WTC11 (cell line): ENCODE results near the gene ADCYAP1. TPM values are rescaled to one million over a fixed set of nuclear protein-coding genes. Genes with fewer than 3 reads are reported as not detected.

ENCODE experiments used
- ATAC-seq: fragments of 200-7000 bp; cut with Tn5 transposase; 2 replicates; pipeline ENCODE4 v1.10.0; 2021; ENCODE audit warnings: mild to moderate bottlenecking, moderate library complexity
- CTCF ChIA-PET: fragments of 300-600 bp; sonication (Branson Sonifier 250); formaldehyde crosslinking; loops from one replicate; lab custom pipeline; 2021; ENCODE audit warnings: antibody characterized with exemption; lab: Charles Lee
- POLR2A ChIA-PET: fragments of 350-600 bp; sonication (Branson Sonifier 250); formaldehyde crosslinking; loops from one replicate; lab custom pipeline; 2021; ENCODE audit warnings: antibody characterized with exemption; lab: Charles Lee
- DNase-seq: peaks from one replicate; pipeline ENCODE4 v3.0.0; 2021; ENCODE audit warnings: low spot score
- H3K27ac Mint-ChIP-seq: 2 replicates; pipeline ENCODE4 v1.8.0; 2021; ENCODE audit warnings: mixed read lengths
- H3K27me3 Mint-ChIP-seq: 2 replicates; pipeline ENCODE4 v1.8.0; 2021; ENCODE audit warnings: low read depth, mild to moderate bottlenecking, moderate library complexity, mixed read lengths
- H3K36me3 Mint-ChIP-seq: 2 replicates; pipeline ENCODE4 v1.8.0; 2021; ENCODE audit warnings: mixed read lengths
- H3K4me1 Mint-ChIP-seq: 2 replicates; pipeline ENCODE4 v1.8.0; 2022; ENCODE audit warnings: mixed read lengths
- H3K4me3 Mint-ChIP-seq: 2 replicates; pipeline ENCODE4 v1.8.0; 2021; ENCODE audit warnings: mild to moderate bottlenecking, moderate library complexity, mixed read lengths
- H3K9me3 Mint-ChIP-seq: 2 replicates; pipeline ENCODE4 v1.8.0; 2021; ENCODE audit warnings: mixed read lengths
- MXD4 ChIP-seq: fragments of 250-450 bp; sonication (Bioruptor Pico); IDR thresholded peaks from 2 replicates; pipeline ENCODE4 v1.8.0; 2021; ENCODE audit warnings: mild to moderate bottlenecking, moderate library complexity, borderline replicate concordance
- MYBL2 ChIP-seq: sonication (generic); formaldehyde crosslinking; IDR thresholded peaks from 2 replicates; pipeline ENCODE4 v1.8.1; 2023; ENCODE audit warnings: mild to moderate bottlenecking, moderate library complexity, missing genetic modification reagents
- NFE2L1 ChIP-seq: sonication (generic); formaldehyde crosslinking; IDR thresholded peaks from 2 replicates; pipeline ENCODE4 v1.8.1; 2023; ENCODE audit warnings: missing genetic modification reagents
- NFYB ChIP-seq: sonication (generic); formaldehyde crosslinking; conservative IDR thresholded peaks from 2 replicates; pipeline ENCODE4 v1.8.0; 2022; ENCODE audit warnings: low read depth, missing genetic modification reagents
- NR1H2 ChIP-seq: sonication (generic); formaldehyde crosslinking; IDR thresholded peaks from 2 replicates; pipeline ENCODE4 v1.9.0; 2021; ENCODE audit warnings: mild to moderate bottlenecking, moderate library complexity, missing genetic modification reagents
- RORB ChIP-seq: fragments of 250-450 bp; sonication (Bioruptor Pico); IDR thresholded peaks from 2 replicates; pipeline ENCODE4 v1.9.0; 2021; ENCODE audit warnings: mild to moderate bottlenecking
- SMAD4 ChIP-seq: sonication (generic); formaldehyde crosslinking; IDR thresholded peaks from 2 replicates; pipeline ENCODE4 v1.8.0; 2022; ENCODE audit warnings: mild to moderate bottlenecking, missing genetic modification reagents
- ZNF138 ChIP-seq: sonication (generic); formaldehyde crosslinking; conservative IDR thresholded peaks from 2 replicates; pipeline ENCODE4 v1.8.1; 2022; ENCODE audit warnings: mild to moderate bottlenecking, moderate library complexity, missing genetic modification reagents
- ZNF317 ChIP-seq: sonication (generic); formaldehyde crosslinking; IDR thresholded peaks from 2 replicates; pipeline ENCODE4 v1.8.1; 2023; ENCODE audit warnings: low read depth, mild to moderate bottlenecking, moderate library complexity, missing genetic modification reagents, borderline replicate concordance
- ZNF671 ChIP-seq: fragments of 250-450 bp; sonication (Bioruptor Pico); IDR thresholded peaks from 2 replicates; pipeline ENCODE4 v1.8.0; 2021; ENCODE audit warnings: mild to moderate bottlenecking
- total RNA-seq: library from RNA; stranded (reverse); gene quantifications from 3 replicates; pipeline ENCODE4 v1.2.3, GENCODE V29; 2021
- TF ChIP-seq, protein P1 (sequence below): fragments of 250-450 bp; sonication (Bioruptor Pico); IDR thresholded peaks from 2 replicates; pipeline ENCODE4 v2.1.2; 2022; ENCODE audit warnings: mild to moderate bottlenecking, moderate library complexity
- TF ChIP-seq, protein P2 (sequence below): sonication (generic); formaldehyde crosslinking; IDR thresholded peaks from 2 replicates; pipeline ENCODE4 v1.8.1; 2023; ENCODE audit warnings: mild to moderate bottlenecking, missing genetic modification reagents, borderline replicate concordance
- TF ChIP-seq, protein P3 (sequence below): sonication (generic); formaldehyde crosslinking; IDR thresholded peaks from 2 replicates; pipeline ENCODE4 v1.8.1; 2023; ENCODE audit warnings: mild to moderate bottlenecking, missing genetic modification reagents, moderate library complexity
- TF ChIP-seq, protein P4 (sequence below): fragments of 200-600 bp; IDR thresholded peaks from 2 replicates; pipeline ENCODE4 v1.8.0; 2022; ENCODE audit warnings: antibody characterized with exemption
- TF ChIP-seq, protein P5 (sequence below): sonication (generic); formaldehyde crosslinking; conservative IDR thresholded peaks from 2 replicates; pipeline ENCODE4 v1.8.1; 2023; ENCODE audit warnings: mild to moderate bottlenecking, low read depth, missing genetic modification reagents, moderate library complexity
- TF ChIP-seq, protein P6 (sequence below): fragments of 250-450 bp; sonication (Bioruptor Pico); conservative IDR thresholded peaks from 2 replicates; pipeline ENCODE4 v1.9.0; 2021; ENCODE audit warnings: mild to moderate bottlenecking
- TF ChIP-seq, protein P7 (sequence below): fragments of 250-450 bp; sonication (Bioruptor Pico); IDR thresholded peaks from 2 replicates; pipeline ENCODE4 v1.9.0; 2021; ENCODE audit warnings: moderate library complexity, mild to moderate bottlenecking, inconsistent platforms, borderline replicate concordance
- TF ChIP-seq, protein P8 (sequence below): sonication (generic); formaldehyde crosslinking; IDR thresholded peaks from 2 replicates; pipeline ENCODE4 v1.8.1; 2022; ENCODE audit warnings: low read depth, mild to moderate bottlenecking, moderate library complexity, missing genetic modification reagents, borderline replicate concordance
- TF ChIP-seq, protein P9 (sequence below): sonication (generic); formaldehyde crosslinking; IDR thresholded peaks from 2 replicates; pipeline ENCODE4 v1.8.1; 2022; ENCODE audit warnings: mild to moderate bottlenecking, missing genetic modification reagents, moderate library complexity, borderline replicate concordance

The ADCYAP1 gene
- total RNA-seq, 1 experiment from 2014 or later, result not detected

DNA sequence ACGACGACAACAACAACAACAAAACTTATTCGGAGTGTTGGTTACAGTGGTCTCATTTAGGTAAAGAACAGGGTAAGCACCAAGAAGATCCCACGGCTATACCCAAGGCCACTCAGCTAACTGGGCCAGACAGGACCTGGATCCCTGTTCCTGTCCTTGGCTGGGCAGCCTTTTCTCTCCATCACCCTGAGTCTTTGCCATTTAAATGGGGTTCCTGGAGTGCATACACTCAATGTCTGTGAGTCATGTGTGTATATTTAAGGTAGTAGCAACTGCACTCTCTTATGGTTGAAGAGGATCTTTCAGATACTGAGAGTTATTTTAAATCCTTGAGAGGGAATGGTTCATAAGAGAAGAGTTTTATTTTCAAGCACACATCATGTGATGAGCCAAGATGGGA, 35.3 kb downstream of the ADCYAP1 start:
- DNase-seq, result no peak
- CTCF ChIA-PET, result no interaction called here
- H3K9me3 Mint-ChIP-seq, result no peaks in the 10 kb centered on the region
- peaks cover 3% of the 10 kb centered on the region; the same call in 1 of the 2 replicates for H3K27me3 Mint-ChIP-seq
- TF ChIP-seq ZNF671 (CRISPR knock-in tag), result no peak
- TF ChIP-seq, protein P1, sequence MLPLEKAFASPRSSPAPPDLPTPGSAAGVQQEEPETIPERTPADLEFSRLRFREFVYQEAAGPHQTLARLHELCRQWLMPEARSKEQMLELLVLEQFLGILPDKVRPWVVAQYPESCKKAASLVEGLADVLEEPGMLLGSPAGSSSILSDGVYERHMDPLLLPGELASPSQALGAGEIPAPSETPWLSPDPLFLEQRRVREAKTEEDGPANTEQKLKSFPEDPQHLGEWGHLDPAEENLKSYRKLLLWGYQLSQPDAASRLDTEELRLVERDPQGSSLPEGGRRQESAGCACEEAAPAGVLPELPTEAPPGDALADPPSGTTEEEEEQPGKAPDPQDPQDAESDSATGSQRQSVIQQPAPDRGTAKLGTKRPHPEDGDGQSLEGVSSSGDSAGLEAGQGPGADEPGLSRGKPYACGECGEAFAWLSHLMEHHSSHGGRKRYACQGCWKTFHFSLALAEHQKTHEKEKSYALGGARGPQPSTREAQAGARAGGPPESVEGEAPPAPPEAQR (CRISPR knock-in tag), result no peak
- TF ChIP-seq, protein P2, sequence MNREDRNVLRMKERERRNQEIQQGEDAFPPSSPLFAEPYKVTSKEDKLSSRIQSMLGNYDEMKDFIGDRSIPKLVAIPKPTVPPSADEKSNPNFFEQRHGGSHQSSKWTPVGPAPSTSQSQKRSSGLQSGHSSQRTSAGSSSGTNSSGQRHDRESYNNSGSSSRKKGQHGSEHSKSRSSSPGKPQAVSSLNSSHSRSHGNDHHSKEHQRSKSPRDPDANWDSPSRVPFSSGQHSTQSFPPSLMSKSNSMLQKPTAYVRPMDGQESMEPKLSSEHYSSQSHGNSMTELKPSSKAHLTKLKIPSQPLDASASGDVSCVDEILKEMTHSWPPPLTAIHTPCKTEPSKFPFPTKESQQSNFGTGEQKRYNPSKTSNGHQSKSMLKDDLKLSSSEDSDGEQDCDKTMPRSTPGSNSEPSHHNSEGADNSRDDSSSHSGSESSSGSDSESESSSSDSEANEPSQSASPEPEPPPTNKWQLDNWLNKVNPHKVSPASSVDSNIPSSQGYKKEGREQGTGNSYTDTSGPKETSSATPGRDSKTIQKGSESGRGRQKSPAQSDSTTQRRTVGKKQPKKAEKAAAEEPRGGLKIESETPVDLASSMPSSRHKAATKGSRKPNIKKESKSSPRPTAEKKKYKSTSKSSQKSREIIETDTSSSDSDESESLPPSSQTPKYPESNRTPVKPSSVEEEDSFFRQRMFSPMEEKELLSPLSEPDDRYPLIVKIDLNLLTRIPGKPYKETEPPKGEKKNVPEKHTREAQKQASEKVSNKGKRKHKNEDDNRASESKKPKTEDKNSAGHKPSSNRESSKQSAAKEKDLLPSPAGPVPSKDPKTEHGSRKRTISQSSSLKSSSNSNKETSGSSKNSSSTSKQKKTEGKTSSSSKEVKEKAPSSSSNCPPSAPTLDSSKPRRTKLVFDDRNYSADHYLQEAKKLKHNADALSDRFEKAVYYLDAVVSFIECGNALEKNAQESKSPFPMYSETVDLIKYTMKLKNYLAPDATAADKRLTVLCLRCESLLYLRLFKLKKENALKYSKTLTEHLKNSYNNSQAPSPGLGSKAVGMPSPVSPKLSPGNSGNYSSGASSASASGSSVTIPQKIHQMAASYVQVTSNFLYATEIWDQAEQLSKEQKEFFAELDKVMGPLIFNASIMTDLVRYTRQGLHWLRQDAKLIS, result no peak
- TF ChIP-seq NFYB (CRISPR knock-in tag), result no peak
- TF ChIP-seq, protein P3, sequence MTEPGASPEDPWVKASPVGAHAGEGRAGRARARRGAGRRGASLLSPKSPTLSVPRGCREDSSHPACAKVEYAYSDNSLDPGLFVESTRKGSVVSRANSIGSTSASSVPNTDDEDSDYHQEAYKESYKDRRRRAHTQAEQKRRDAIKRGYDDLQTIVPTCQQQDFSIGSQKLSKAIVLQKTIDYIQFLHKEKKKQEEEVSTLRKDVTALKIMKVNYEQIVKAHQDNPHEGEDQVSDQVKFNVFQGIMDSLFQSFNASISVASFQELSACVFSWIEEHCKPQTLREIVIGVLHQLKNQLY, result no peak
- TF ChIP-seq NR1H2 (CRISPR knock-in tag), result no peak
- TF ChIP-seq NFE2L1 (CRISPR knock-in tag), result no peak
- TF ChIP-seq MXD4 (CRISPR knock-in tag), result no peak
- TF ChIP-seq, protein P4, sequence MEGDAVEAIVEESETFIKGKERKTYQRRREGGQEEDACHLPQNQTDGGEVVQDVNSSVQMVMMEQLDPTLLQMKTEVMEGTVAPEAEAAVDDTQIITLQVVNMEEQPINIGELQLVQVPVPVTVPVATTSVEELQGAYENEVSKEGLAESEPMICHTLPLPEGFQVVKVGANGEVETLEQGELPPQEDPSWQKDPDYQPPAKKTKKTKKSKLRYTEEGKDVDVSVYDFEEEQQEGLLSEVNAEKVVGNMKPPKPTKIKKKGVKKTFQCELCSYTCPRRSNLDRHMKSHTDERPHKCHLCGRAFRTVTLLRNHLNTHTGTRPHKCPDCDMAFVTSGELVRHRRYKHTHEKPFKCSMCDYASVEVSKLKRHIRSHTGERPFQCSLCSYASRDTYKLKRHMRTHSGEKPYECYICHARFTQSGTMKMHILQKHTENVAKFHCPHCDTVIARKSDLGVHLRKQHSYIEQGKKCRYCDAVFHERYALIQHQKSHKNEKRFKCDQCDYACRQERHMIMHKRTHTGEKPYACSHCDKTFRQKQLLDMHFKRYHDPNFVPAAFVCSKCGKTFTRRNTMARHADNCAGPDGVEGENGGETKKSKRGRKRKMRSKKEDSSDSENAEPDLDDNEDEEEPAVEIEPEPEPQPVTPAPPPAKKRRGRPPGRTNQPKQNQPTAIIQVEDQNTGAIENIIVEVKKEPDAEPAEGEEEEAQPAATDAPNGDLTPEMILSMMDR, result no peak
- TF ChIP-seq MYBL2 (CRISPR knock-in tag), result no peak
- TF ChIP-seq, protein P5, sequence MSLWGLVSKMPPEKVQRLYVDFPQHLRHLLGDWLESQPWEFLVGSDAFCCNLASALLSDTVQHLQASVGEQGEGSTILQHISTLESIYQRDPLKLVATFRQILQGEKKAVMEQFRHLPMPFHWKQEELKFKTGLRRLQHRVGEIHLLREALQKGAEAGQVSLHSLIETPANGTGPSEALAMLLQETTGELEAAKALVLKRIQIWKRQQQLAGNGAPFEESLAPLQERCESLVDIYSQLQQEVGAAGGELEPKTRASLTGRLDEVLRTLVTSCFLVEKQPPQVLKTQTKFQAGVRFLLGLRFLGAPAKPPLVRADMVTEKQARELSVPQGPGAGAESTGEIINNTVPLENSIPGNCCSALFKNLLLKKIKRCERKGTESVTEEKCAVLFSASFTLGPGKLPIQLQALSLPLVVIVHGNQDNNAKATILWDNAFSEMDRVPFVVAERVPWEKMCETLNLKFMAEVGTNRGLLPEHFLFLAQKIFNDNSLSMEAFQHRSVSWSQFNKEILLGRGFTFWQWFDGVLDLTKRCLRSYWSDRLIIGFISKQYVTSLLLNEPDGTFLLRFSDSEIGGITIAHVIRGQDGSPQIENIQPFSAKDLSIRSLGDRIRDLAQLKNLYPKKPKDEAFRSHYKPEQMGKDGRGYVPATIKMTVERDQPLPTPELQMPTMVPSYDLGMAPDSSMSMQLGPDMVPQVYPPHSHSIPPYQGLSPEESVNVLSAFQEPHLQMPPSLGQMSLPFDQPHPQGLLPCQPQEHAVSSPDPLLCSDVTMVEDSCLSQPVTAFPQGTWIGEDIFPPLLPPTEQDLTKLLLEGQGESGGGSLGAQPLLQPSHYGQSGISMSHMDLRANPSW, result no peak
- TF ChIP-seq, protein P6, sequence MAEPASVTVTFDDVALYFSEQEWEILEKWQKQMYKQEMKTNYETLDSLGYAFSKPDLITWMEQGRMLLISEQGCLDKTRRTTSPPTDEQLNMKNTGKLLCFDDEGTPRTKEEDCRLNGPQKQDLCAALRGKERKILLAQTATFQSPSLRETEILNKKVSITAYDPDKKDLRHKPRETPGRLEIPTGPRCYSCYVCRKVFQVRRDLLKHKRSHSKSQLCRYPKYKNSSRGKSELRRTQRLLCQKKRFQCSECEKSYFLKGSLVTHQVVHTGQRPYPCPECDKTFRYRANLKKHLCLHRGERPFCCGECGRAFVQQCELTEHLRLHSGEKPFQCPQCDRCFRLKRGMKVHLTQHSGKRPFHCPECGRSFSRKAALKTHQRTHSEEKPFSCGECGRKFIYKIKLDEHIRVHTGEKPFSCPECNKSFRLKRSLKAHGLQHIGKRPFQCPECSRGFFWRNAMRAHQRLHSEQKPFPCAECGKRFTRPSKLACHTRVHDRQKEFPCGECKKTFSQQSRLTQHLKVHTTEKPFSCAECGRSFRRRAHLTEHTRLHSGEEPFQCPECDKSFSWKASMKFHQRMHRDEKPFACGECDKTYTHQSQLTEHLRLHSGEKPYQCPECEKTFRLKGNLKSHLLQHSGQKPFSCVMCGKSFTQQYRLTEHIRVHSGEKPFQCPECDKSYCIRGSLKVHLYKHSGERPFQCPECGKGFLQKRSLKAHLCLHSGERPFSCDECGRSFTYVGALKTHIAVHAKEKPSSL (CRISPR knock-in tag), result no peak
- no peak for TF ChIP-seq SMAD4 (CRISPR knock-in tag)
- no peak for TF ChIP-seq ZNF317 (CRISPR knock-in tag)
- TF ChIP-seq, protein P7, sequence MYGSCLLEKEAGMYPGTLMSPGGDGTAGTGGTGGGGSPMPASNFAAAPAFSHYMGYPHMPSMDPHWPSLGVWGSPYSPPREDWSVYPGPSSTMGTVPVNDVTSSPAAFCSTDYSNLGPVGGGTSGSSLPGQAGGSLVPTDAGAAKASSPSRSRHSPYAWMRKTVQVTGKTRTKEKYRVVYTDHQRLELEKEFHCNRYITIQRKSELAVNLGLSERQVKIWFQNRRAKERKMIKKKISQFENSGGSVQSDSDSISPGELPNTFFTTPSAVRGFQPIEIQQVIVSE, result no peak
- TF ChIP-seq, protein P8, sequence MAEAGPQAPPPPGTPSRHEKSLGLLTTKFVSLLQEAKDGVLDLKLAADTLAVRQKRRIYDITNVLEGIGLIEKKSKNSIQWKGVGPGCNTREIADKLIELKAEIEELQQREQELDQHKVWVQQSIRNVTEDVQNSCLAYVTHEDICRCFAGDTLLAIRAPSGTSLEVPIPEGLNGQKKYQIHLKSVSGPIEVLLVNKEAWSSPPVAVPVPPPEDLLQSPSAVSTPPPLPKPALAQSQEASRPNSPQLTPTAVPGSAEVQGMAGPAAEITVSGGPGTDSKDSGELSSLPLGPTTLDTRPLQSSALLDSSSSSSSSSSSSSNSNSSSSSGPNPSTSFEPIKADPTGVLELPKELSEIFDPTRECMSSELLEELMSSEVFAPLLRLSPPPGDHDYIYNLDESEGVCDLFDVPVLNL, result no peak
- TF ChIP-seq RORB (CRISPR knock-in tag), result no peak
- TF ChIP-seq, protein P9, sequence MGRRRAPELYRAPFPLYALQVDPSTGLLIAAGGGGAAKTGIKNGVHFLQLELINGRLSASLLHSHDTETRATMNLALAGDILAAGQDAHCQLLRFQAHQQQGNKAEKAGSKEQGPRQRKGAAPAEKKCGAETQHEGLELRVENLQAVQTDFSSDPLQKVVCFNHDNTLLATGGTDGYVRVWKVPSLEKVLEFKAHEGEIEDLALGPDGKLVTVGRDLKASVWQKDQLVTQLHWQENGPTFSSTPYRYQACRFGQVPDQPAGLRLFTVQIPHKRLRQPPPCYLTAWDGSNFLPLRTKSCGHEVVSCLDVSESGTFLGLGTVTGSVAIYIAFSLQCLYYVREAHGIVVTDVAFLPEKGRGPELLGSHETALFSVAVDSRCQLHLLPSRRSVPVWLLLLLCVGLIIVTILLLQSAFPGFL, result no peak
- TF ChIP-seq ZNF138 (CRISPR knock-in tag), result no peak
- TF ChIP-seq, all 79 proteins: peak for 0
- H3K4me1 Mint-ChIP-seq, result peaks cover 9% of the 10 kb centered on the region
- H3K4me3 Mint-ChIP-seq, result no peak overlapping the region
- H3K27ac Mint-ChIP-seq, result no peak overlapping the region
- ATAC-seq, result no peak
- POLR2A ChIA-PET, result no interaction called here
- no peaks in the 10 kb centered on the region for H3K36me3 Mint-ChIP-seq
